H1 (cell line): ENCODE results near the gene FITM2. TPM values are rescaled to one million over a fixed set of nuclear protein-coding genes. Genes with fewer than 3 reads are reported as not detected.
A peak's percentile ranks its signal among the peaks of the same experiment; 100 is the strongest.

ENCODE experiments used
- CTCF ChIA-PET: fragments of 300-600 bp; sonication (Branson Sonifier 250); formaldehyde crosslinking; loops from one replicate; lab custom pipeline; 2021; ENCODE audit not compliant: partially characterized antibody; lab: Charles Lee
- POLR2A ChIA-PET: fragments of 300-600 bp; sonication (Branson Sonifier 250); formaldehyde crosslinking; loops from one replicate; lab custom pipeline; 2021; ENCODE audit warnings: inconsistent platforms; ENCODE audit not compliant: partially characterized antibody; lab: Charles Lee
- DNase-seq, 2 experiments: peaks; one replicate each; pipeline versions ENCODE4 v3.0.0 to v3.0.0-alpha.2; 2010 to 2022; ENCODE audit warnings: low spot score in 2 of 2, low read depth in 1 of 2, mixed read lengths in 1 of 2
- FAIRE-seq: peaks from 2 replicates; lab custom pipeline; 2011; peaks lifted over from hg19 to GRCh38; lab: Jason Lieb, UNC
- H2AFZ ChIP-seq: 2 replicates; pipeline ENCODE4 v1.8.1; 2012; ENCODE audit warnings: low read length, inconsistent platforms
- H2AK5ac ChIP-seq: 2 replicates; pipeline ENCODE4 v1.6.1; 2013; ENCODE audit warnings: low read depth, low read length
- H2BK120ac ChIP-seq: replicated peaks from 2 replicates; pipeline ENCODE3; 2013; ENCODE audit warnings: low read depth, low read length, inconsistent platforms
- H2BK12ac ChIP-seq: 2 replicates; pipeline ENCODE4 v1.6.1; 2013; ENCODE audit warnings: low read depth, low read length
- H2BK15ac ChIP-seq: 2 replicates; pipeline ENCODE4 v1.6.1; 2013; ENCODE audit warnings: low read length
- H2BK20ac ChIP-seq: 2 replicates; pipeline ENCODE4 v1.6.1; 2013; ENCODE audit warnings: low read length
- H2BK5ac ChIP-seq: 2 replicates; pipeline ENCODE4 v1.6.1; 2013; ENCODE audit warnings: low read depth, low read length
- H3K14ac ChIP-seq: 2 replicates; pipeline ENCODE4 v1.6.1; 2013; ENCODE audit warnings: inconsistent platforms; ENCODE audit not compliant: insufficient read length
- H3K18ac ChIP-seq: 2 replicates; pipeline ENCODE4 v1.6.1; 2013; ENCODE audit warnings: low read length; ENCODE audit errors: extremely low read depth
- H3K23ac ChIP-seq: 2 replicates; pipeline ENCODE4 v1.6.1; 2013; ENCODE audit warnings: inconsistent platforms; ENCODE audit not compliant: insufficient read length
- H3K23me2 ChIP-seq: 2 replicates; pipeline ENCODE4 v1.6.1; 2013; ENCODE audit warnings: low read depth, low read length
- H3K27ac ChIP-seq: 2 replicates; pipeline ENCODE4 v1.6.1; 2011; ENCODE audit warnings: low read depth, low read length, inconsistent platforms
- H3K27me3 ChIP-seq, 4 experiments: replicated peaks in 1 of 4; 1 replicate in 1 of 4; 2 replicates in 3 of 4; pipeline versions ENCODE4 v1.6.1 to v1.8.1; 2011 to 2013; ENCODE audit warnings: low read length in 3 of 4, mild to moderate bottlenecking in 3 of 4, inconsistent platforms in 2 of 4, mixed read lengths in 2 of 4, moderate library complexity in 1 of 4; ENCODE audit not compliant: control insufficient read depth in 3 of 4, insufficient read depth in 3 of 4; ENCODE audit errors: extremely low read depth in 1 of 4
- H3K36me3 ChIP-seq, 4 experiments: 2 replicates each; pipeline versions ENCODE4 v1.6.1 to v1.8.1; 2011 to 2013; ENCODE audit warnings: mild to moderate bottlenecking in 4 of 4, low read length in 3 of 4, moderate library complexity in 2 of 4, control low read depth in 1 of 4, inconsistent platforms in 1 of 4; ENCODE audit not compliant: insufficient read depth in 4 of 4, control insufficient read depth in 2 of 4
- H3K4ac ChIP-seq: replicated peaks from 2 replicates; pipeline ENCODE3; 2013; ENCODE audit warnings: low read length, low read depth, mixed read lengths, inconsistent platforms; ENCODE audit not compliant: insufficient read length
- H3K4me1 ChIP-seq, 4 experiments: replicated peaks in 1 of 4; 1 replicate in 1 of 4; 2 replicates in 3 of 4; pipeline versions ENCODE4 v1.6.1 to v1.8.1; 2011 to 2013; ENCODE audit warnings: low read length in 3 of 4, inconsistent platforms in 2 of 4, mixed read lengths in 1 of 4; ENCODE audit not compliant: insufficient read depth in 4 of 4, control insufficient read depth in 3 of 4
- H3K4me2 ChIP-seq, 2 experiments: 2 replicates each; pipeline versions ENCODE4 v1.6.1 to v1.8.1; 2011 to 2013; ENCODE audit warnings: low read depth in 2 of 2, low read length in 2 of 2, control low read depth in 1 of 2, inconsistent platforms in 1 of 2, mild to moderate bottlenecking in 1 of 2; ENCODE audit not compliant: insufficient read depth in 1 of 2
- H3K4me3 ChIP-seq, 4 experiments: fragments of 200-600, 300-600 bp in 1 of 4; sonication (generic), shearing (Covaris generic), sonication (Bioruptor Twin) in 1 of 4; 2 replicates each; pipeline versions ENCODE4 v1.5.1 to v1.8.1; 2011 to 2016; ENCODE audit warnings: low read length in 4 of 4, low read depth in 3 of 4, control low read depth in 2 of 4, inconsistent platforms in 2 of 4, mild to moderate bottlenecking in 2 of 4, mixed read lengths in 1 of 4, moderate library complexity in 1 of 4; ENCODE audit not compliant: insufficient read depth in 2 of 4; ENCODE audit errors: extremely low read depth in 1 of 4
- H3K56ac ChIP-seq: replicated peaks from 2 replicates; pipeline ENCODE3; 2013; ENCODE audit warnings: low read depth, mild to moderate bottlenecking, mixed read lengths, low read length, inconsistent platforms; ENCODE audit not compliant: insufficient read length
- H3K79me1 ChIP-seq: 2 replicates; pipeline ENCODE4 v1.6.1; 2013; ENCODE audit warnings: low read depth, low read length, control low read depth
- H3K79me2 ChIP-seq, 2 experiments: 2 replicates each; pipeline versions ENCODE4 v1.6.1 to v1.8.1; 2012 to 2013; ENCODE audit warnings: low read length in 2 of 2, mild to moderate bottlenecking in 2 of 2, inconsistent platforms in 1 of 2; ENCODE audit not compliant: insufficient read depth in 2 of 2, control insufficient read depth in 1 of 2
- H3K9ac ChIP-seq, 4 experiments: replicated peaks in 1 of 4; 1 replicate in 1 of 4; 2 replicates in 3 of 4; pipeline versions ENCODE4 v1.6.1 to v1.8.1; 2011 to 2013; ENCODE audit warnings: low read depth in 3 of 4, low read length in 3 of 4, control low read depth in 2 of 4, mild to moderate bottlenecking in 2 of 4, moderate library complexity in 2 of 4, inconsistent platforms in 1 of 4; ENCODE audit errors: extremely low read depth in 1 of 4
- H3K9me3 ChIP-seq, 2 experiments: 2 replicates each; pipeline versions ENCODE4 v1.6.1 to v1.8.1; 2012 to 2013; ENCODE audit warnings: mild to moderate bottlenecking in 2 of 2, moderate library complexity in 2 of 2, control low read depth in 1 of 2, inconsistent platforms in 1 of 2, low read depth in 1 of 2, low read length in 1 of 2, mixed read lengths in 1 of 2; ENCODE audit not compliant: insufficient read depth in 2 of 2
- H4K20me1 ChIP-seq, 2 experiments: replicated peaks in 1 of 2; 2 replicates each; pipeline versions ENCODE3 to v1.8.1; 2011 to 2013; ENCODE audit warnings: inconsistent platforms in 2 of 2, low read length in 2 of 2, mild to moderate bottlenecking in 1 of 2; ENCODE audit not compliant: insufficient read depth in 2 of 2, control insufficient read depth in 1 of 2
- H4K5ac ChIP-seq: 2 replicates; pipeline ENCODE4 v1.6.1; 2013; ENCODE audit warnings: low read length, low read depth, mixed read lengths, inconsistent platforms; ENCODE audit not compliant: insufficient read length
- H4K8ac ChIP-seq: 2 replicates; pipeline ENCODE4 v1.8.0; 2013; ENCODE audit warnings: mild to moderate bottlenecking, moderate library complexity, low read length, inconsistent platforms; ENCODE audit not compliant: insufficient read depth; ENCODE audit errors: extremely low read depth
- H4K91ac ChIP-seq: replicated peaks from 2 replicates; pipeline ENCODE3; 2013; ENCODE audit warnings: low read length, mixed read lengths, inconsistent platforms; ENCODE audit not compliant: insufficient read length
- CBX8 ChIP-seq: fragments of 300-800, 300-1000 bp; sonication (generic); IDR thresholded peaks from 2 replicates; pipeline ENCODE4 v1.7.1; 2016; ENCODE audit warnings: low read depth, low read length, borderline replicate concordance
- CEBPB ChIP-seq: IDR thresholded peaks from 2 replicates; pipeline ENCODE4 v1.6.1; 2012; ENCODE audit warnings: low read depth, low read length
- E2F6 ChIP-seq: IDR thresholded peaks from 2 replicates; pipeline ENCODE4 v1.6.1; 2012; ENCODE audit warnings: inconsistent platforms
- KDM1A ChIP-seq: fragments of 200-600, 300-600 bp; sonication (generic); IDR thresholded peaks from 2 replicates; pipeline ENCODE4 v1.7.1; 2016; ENCODE audit warnings: mild to moderate bottlenecking, low read length, borderline replicate concordance
- NANOG ChIP-seq: IDR thresholded peaks from 2 replicates; pipeline ENCODE4 v1.6.1; 2011; ENCODE audit warnings: low read length, low read depth, mild to moderate bottlenecking, inconsistent platforms; ENCODE audit not compliant: insufficient read depth, poor library complexity, severe bottlenecking
- TBP ChIP-seq: IDR thresholded peaks from 2 replicates; pipeline ENCODE4 v1.6.1; 2011; ENCODE audit warnings: low read depth, low read length, improper control_type of control experiment
- TCF12 ChIP-seq: IDR thresholded peaks from 2 replicates; pipeline ENCODE4 v1.6.1; 2011; ENCODE audit warnings: low read depth, mild to moderate bottlenecking, low read length
- WGBS, 2 experiments: shearing (Covaris generic) in 1 of 2; methylation state at CpG; one replicate each; pipeline versions ENCODE4 v1.1.6 to v1.1.7; 2013 to 2015; ENCODE audit warnings: low lambda C conversion rate in 2 of 2, mixed read lengths in 2 of 2, inconsistent platforms in 1 of 2, low coverage in 1 of 2, missing lambda C conversion rate in 1 of 2; ENCODE audit not compliant: insufficient replicate concordance in 2 of 2, insufficient coverage in 1 of 2, insufficient read length in 1 of 2; ENCODE audit errors: extremely low coverage in 1 of 2, missing lambda C conversion rate in 1 of 2; 5-methylcytosine and 5-hydroxymethylcytosine counted together
- polyA plus RNA-seq, 7 experiments: library from polyadenylated mRNA; depleted of rRNA in 3 of 7; stranded (reverse) in 5 of 7; unstranded in 2 of 7; fragments of >200 nt in 5 of 7; fragments of 200-250 nt in 2 of 7; gene quantifications; 1 replicate in 5 of 7; 2 replicates in 1 of 7; 4 replicates in 1 of 7; pipeline versions ENCODE4 v1.2.1 to v1.2.3, GENCODE V29; 2011 to 2013; ENCODE audit warnings: missing spikeins in 2 of 7, mixed read lengths in 2 of 7
- total RNA-seq: library from RNA; stranded (reverse); fragmentation: NEBNext Ultra II Directional; extraction: Animal tissue kit (Norgen Biotek cat#: 25700); gene quantifications from 2 replicates; pipeline ENCODE4 v1.2.1, GENCODE V29; 2021
- TF ChIP-seq, protein P1 (sequence below): IDR thresholded peaks from 2 replicates; pipeline ENCODE4 v1.6.1; 2011; ENCODE audit warnings: low read length, improper control_type of control experiment

Gene FITM2
- total and polyA plus RNA-seq, 2 of the 8 experiments (the other 6 are each of a cell fraction or from before 2014, with no cell fraction given), result 1.1 to 2.1 TPM

- peak overlapping the region; percentile 97 for H2BK15ac ChIP-seq
- no peaks in the 10 kb centered on the region for H3K79me1 ChIP-seq
- H3K9ac ChIP-seq, result peak overlapping the region in 1 of 4 experiments; percentile 57; a peak in 3 of 7 replicates
- DNase-seq (no peak), FAIRE-seq (no peak)
- no peak overlapping the region for H4K8ac ChIP-seq
- H3K23me2 ChIP-seq, result no peaks in the 10 kb centered on the region
- no peaks in the 10 kb centered on the region for H3K36me3 ChIP-seq
- H3K23ac ChIP-seq, result no peak overlapping the region
- peaks cover 0 to 7% (median 1%) of the 10 kb centered on the region in 4 experiments; a peak in 4 of 7 replicates for H3K4me1 ChIP-seq
- no peak overlapping the region; the same call in 1 of the 2 replicates for H3K18ac ChIP-seq
- peak overlapping the region; percentile 98 for H2AK5ac ChIP-seq
- no peaks in the 10 kb centered on the region; a peak in 1 of 7 replicates for H3K27me3 ChIP-seq
- 86% methylated on average over 8 of the region's 8 CpGs; no CpG with 5 or more reads in 1 of the 2 experiments for WGBS, 2 experiments
- ChIA-PET CTCF (interaction anchor here (0.7 to 3.9 kb wide), 17 partner anchors 10 to 212 kb away, joined by 3 to 31 read pairs (median 4); partner anchors contain the start of gene FITM2), POLR2A (interaction anchor here (0.9 kb wide), 1 partner anchor 11 kb away, joined by 3 read pairs; no protein-coding TSS in a partner anchor)
- no peaks in the 10 kb centered on the region for H3K79me2 ChIP-seq
- H2AFZ ChIP-seq, result no peak overlapping the region
- H3K4ac ChIP-seq, result no peak overlapping the region
- H3K4me2 ChIP-seq, result no peak overlapping the region
- H2BK20ac ChIP-seq, result peak overlapping the region; percentile 86; the same call in 1 of the 2 replicates
- peak overlapping the region; percentile 75; the same call in 1 of the 2 replicates for H2BK12ac ChIP-seq
- H3K4me3 ChIP-seq, result no peak overlapping the region
- no peak overlapping the region for H2BK120ac ChIP-seq
- H2BK5ac ChIP-seq, result peak overlapping the region; percentile 52; the same call in 1 of the 2 replicates
- H4K20me1 ChIP-seq, result peaks cover 0 to 3% of the 10 kb centered on the region in 2 experiments
- no peak overlapping the region for H4K91ac ChIP-seq
- H3K56ac ChIP-seq, result no peak overlapping the region
- H3K9me3 ChIP-seq, result no peaks in the 10 kb centered on the region
- no peak overlapping the region for H3K27ac ChIP-seq
- H4K5ac ChIP-seq, result no peak overlapping the region
- TF ChIP-seq, protein P1, sequence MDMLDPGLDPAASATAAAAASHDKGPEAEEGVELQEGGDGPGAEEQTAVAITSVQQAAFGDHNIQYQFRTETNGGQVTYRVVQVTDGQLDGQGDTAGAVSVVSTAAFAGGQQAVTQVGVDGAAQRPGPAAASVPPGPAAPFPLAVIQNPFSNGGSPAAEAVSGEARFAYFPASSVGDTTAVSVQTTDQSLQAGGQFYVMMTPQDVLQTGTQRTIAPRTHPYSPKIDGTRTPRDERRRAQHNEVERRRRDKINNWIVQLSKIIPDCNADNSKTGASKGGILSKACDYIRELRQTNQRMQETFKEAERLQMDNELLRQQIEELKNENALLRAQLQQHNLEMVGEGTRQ, result no peak
- TF ChIP-seq TBP (no peak), E2F6 (no peak), NANOG (no peak), TCF12 (no peak), KDM1A (no peak), CEBPB (no peak), CBX8 (no peak)
- no peak overlapping the region for H3K14ac ChIP-seq
Measured at GRCh38 chr20:44254073-44254472, 56.9 kb downstream of the FITM2 start.
